GM21529 (cell line): ENCODE data around the gene C1orf159.
A peak's percentile ranks its signal among the peaks of the same experiment; 100 is the strongest.
"Not testable (repeated sequence)": the region's sequence is repeated elsewhere in the genome, so short reads cannot be mapped to it uniquely, and the experiment has no call there.

Source experiments
- ATAC-seq: cut with Tn5 transposase; IDR thresholded peaks from one replicate; pipeline ENCODE4 v1.9.1; 2021; ENCODE audit not compliant: unreplicated experiment

C1orf159 gene

GRCh38 chr1:1067860-1068516 is 47.9 kb downstream of the C1orf159 start:
- no peak for ATAC-seq

GRCh38 chr1:1067284-1067859 is 48.5 kb downstream of the C1orf159 start:
- ATAC-seq: no peak

GRCh38 chr1:1066403-1067283 is 49.2 kb downstream of the C1orf159 start:
- no peak for ATAC-seq

GRCh38 chr1:1065940-1066304 is 50.0 kb downstream of the C1orf159 start:
- ATAC-seq: not testable (repeated sequence)

GRCh38 chr1:1065265-1065939 is 50.5 kb downstream of the C1orf159 start:
- ATAC-seq: no peak

- peak; percentile 46 for ATAC-seq
Measured at GRCh38 chr1:1063945-1064831, 51.7 kb downstream of the C1orf159 start.

GRCh38 chr1:1063261-1063944 is 52.5 kb downstream of the C1orf159 start:
- ATAC-seq: peak; percentile 1

- ATAC-seq: no peak
Measured at GRCh38 chr1:1062348-1063163, 53.3 kb downstream of the C1orf159 start.

GRCh38 chr1:1061682-1062345 is 54.1 kb downstream of the C1orf159 start:
- ATAC-seq: no peak

- no peak for ATAC-seq
Measured at GRCh38 chr1:1060281-1061000, 55.4 kb downstream of the C1orf159 start.

- ATAC-seq: peak; percentile 69
Measured at GRCh38 chr1:1059494-1060280, 56.2 kb downstream of the C1orf159 start.

- ATAC-seq: peak; percentile 28
Measured at GRCh38 chr1:1058921-1059493, 56.9 kb downstream of the C1orf159 start.

GRCh38 chr1:1058088-1058905 is 57.6 kb downstream of the C1orf159 start:
- ATAC-seq: no peak

- not testable (repeated sequence) for ATAC-seq
Measured at GRCh38 chr1:1057769-1058087, 58.2 kb downstream of the C1orf159 start.

GRCh38 chr1:1055841-1056736 is 59.8 kb downstream of the C1orf159 start:
- ATAC-seq: no peak
